Head of caudate nucleus (tissue), 42 donors: ENCODE results near the gene BTBD2.
A peak's percentile ranks its signal among the peaks of the same experiment; 100 is the strongest.

Experiments
- DNase-seq, 42 donors: peaks; one replicate each; pipeline versions ENCODE4 v3.0.0 to v3.0.0-alpha.2; 2020 to 2021; ENCODE audit warnings: mixed read lengths in 7 of 42
- intact Hi-C: fragments of 100-400 bp; cut with DNase I; formaldehyde crosslinking; loops from one replicate; pipeline ENCODE4 v1.15.0; 2022

The BTBD2 gene

DNA sequence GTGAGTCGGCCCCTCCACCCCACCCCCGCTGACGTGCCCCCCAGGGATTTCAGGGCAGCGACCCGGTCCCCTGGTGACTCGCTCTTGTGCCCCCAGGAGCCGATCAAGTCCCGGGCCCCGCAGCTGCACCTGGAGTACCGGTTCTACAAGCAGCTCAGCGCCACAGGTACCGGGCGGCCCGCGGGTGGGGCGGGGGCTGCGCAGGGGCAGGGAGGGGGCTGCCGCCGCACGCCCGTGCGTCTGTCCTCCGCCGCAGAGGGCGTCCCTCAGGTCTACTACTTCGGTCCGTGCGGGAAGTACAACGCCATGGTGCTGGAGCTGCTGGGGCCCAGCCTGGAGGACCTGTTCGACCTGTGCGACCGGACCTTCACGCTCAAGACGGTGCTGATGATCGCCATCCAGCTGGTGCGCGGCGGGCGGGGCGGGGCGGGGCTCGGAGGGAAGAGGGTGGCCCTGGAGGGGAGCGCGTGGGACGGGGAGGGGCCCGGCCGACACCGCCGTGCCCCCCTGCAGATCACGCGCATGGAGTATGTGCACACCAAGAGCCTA is 37.1 kb downstream of the BTBD2 start:
- intact Hi-C loops, result no loop called here

DNA sequence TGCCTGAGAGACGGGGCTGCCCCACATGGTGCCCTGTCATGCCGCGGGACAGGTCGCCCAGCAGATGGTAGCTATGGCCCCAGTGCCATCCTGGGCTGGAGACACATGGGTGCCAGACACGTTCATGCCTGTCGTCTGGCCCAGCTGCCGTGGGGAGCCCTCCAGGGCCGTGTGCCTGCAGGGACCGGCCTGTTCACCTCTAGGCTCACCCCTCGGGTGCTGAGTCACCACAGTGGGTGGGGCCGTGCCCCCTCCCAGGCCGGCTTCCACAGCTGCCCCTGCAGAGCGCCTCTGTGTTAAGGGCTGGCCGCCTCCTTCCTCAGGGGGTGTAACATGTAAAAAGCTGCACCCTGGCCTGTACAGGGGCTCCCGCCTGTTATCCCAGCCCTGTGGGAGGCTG is 38.4 kb downstream of the BTBD2 start:
- intact Hi-C loops, result no loop called here
- DNase-seq, result no peak

More for the DNA sequence above, 37.1 kb downstream of the BTBD2 start:
- no peak for DNase-seq

DNA sequence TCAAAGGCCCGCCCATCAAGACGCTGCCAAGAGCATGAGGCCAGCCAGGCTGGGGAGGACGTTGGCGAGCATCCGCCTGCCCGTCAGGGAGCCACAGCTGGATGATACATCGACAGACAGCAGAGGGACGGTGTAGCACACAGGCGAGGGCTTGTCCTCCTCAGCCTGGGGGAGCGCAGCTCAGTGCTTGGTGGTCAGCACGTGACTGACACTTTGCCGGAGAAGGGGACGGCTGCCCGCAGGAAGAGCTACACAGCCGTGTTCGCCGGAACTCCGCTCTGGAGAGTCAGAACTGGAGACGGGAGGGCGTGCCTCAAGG is 40.4 kb downstream of the BTBD2 start:
- DNase-seq, result peak in 31 of 42 donors; percentile 14 to 76 (median 46)

DNA sequence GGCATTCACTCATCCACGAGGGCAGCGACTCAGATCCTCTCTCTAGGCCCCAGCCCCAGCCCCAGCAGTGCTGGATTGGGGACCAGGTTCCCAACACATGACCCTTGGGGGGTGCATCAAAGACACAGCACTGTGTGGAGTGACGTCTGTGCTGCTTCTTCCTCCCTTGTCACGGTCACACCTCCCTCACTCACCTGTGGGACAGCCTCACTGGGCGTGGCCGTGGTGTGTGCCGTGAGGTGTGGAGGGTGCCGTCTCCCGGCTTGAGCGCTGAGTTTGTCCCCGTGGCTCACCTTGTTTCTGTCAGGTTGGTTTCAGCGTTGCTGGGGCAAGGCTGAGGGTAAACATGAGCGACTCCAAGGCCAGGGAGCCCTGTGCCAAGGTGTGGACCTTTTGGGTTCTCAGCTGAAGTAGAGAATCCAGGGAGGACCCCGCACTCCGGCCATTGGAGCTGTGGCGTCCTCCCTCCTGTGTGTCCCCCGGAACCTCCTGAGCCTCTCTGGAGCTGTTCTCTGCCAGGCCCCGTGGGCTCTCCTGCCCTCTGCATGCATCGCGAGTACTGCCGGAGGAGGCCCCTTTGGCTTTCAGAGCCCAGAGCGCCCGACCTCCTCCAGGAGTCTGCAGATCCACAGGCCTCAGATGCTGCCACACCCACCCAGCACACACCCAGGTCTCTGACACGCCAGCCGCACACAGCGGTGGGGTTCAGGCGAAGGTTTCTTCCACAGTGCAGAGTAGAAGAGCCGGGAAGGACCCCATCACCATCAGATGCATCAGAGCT is 40.9 kb downstream of the BTBD2 start:
- intact Hi-C loops, result no loop called here
- DNase-seq, result no peak

More for the DNA sequence above, 40.4 kb downstream of the BTBD2 start:
- intact Hi-C loops, result no loop called here

DNA sequence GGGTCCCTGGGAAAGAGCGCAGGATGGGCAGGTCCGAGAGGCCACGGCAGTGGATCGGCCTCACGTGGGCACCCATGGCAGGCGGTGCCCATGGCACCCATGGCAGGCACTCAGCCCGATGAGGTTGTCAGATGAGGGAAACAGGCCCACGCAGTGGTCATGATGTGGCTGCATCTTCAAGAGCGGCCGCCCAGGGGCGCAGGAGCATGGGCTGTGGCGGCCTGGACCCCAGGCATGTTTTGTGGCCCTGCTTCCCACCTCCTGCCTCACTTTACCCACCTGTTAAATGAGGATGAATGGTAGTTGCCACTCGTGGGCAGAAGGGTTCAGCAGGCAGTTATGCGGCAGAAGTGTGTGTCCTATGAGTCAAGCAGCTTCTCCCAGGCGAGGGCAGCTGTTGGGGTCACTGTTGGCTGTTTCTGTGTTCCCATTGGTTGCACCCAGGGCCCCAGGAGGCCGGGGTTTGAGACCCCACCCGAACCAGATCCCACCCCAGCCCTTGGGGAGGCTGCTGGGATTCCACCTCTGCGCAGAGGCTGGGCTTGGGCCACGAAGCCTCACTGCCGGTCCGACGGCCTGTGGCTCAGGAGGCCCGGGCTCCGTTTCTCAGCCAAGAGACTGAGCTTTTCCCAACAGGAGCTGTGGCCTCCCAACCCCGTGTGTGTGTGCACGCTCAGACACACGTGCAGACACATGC is 44.6 kb downstream of the BTBD2 start:
- DNase-seq, result no peak
- intact Hi-C loops, result no loop called here

DNA sequence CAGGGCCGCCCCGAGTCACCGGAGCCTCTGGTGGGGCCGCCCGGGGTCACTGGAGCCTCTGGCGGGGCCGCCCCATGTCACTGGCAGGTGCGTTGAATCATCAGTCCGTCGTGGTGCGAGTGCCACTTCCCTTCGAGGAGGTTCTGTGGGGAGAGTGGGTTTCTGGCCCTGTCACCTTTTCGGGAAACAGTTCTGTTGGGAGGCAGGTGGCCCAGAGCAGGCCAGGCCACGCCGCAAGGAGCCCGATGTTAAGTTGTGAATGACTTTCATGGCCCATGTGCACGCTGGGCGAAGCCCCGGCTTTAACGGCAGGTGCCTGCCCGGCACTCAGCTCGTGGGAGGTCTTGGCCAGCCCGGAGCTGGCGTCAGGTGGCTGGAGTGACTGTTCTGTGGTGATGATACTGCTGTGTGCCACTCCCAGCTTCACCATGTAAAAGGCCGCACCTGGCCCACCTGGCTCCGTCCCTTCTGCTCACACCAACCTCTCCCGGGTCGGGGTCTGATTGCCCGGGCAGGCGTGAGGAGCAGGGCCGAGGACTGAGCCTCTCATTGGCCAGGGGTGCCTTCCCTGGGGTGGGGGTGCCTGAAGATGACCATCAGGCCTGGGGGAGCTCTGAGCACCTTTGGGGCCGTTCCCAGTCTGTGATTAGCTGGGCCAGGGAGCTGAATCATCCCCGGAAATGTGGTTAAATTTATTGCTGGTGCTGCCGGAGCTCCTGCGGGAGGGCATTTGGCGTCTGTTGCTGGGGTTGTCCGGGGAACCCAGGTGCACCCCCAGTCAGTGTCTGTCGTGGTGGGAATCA is 45.3 kb downstream of the BTBD2 start:
- intact Hi-C loops, result no loop called here
- no peak for DNase-seq

DNA sequence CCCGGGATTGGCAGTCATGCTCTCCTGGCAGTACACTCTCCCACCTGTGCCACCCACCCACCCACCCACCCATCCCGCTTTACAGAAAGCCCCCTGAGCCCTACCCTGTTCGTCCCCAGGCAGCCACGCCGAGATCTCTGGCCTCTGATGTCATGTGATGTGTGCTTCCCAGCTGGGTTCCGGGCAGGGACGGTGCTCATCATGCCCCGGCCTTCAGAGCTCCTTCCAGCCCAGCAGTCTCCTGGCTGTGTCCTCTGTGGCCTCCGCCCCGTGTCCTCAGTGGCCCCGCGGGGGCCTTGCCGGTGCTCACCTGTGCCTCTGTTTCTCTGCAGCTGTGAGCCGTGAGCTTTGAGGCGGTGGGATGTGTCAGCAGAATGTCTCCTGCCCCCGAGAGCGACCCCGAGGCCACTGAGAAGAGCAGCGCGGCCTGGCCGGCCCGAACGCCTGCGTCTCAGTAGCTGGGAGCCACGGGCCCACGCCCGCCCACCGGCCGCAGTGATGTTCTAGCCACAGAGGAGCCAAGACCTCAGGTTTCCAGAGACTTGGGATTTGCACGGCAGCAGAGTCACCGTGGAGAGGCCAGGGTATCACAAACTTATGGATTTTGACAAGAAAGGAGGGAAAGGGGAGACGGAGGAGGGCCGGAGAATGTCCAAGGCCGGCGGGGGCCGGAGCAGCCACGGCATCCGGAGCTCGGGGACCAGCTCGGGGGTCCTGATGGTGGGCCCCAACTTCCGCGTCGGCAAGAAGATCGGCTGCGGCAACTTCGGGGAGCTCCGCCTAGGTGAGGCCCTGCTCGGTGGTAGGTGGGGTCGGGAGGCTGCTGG is 46.1 kb downstream of the BTBD2 start:
- intact Hi-C loops, result no loop called here
- DNase-seq, result no peak

DNA sequence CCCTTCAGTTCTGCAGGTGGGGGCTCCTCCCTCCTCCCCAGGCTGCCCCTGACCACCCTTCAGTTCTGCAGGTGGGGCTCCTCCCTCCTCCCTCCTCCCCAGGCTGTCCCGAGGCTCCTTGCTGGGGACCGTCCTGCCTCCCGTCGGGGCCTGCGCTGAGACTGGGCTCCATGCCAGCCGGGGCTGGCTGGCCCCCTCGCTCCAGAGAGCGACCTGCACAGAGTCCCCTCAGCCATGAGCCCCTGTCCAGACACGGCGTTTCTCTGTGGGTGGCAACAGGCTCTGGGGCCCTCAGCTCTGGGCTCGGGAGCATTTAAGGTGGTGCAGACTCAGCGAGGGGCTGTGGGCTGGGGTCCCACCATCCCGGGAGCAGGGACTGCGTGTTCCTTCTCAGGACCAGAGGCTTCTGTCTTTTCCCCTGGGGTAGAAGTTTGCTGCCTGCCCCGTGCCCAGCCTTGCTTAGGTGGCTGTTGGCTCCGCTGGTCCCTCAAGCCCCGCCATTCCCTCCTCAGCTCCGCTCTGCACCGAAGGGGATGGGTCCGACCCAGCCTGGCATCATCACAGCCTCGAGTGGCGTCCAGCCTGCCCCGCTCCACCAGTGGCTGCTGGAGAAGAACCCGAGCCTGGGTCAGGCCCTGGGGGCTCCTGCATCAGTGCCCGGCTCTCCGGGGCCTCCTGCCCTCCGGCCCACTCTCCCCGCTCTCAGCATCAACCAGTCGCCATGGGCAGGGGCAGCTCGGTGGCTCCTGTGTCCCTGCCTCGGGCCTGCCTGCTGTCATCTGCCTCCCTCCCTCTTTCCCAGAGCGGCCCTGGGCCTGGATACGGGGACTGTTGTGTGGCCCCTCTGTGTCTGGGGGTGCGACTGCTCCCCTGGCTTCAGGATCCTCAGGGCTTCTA is 47.0 kb downstream of the BTBD2 start:
- no peak for DNase-seq
- intact Hi-C loops, result no loop called here

DNA sequence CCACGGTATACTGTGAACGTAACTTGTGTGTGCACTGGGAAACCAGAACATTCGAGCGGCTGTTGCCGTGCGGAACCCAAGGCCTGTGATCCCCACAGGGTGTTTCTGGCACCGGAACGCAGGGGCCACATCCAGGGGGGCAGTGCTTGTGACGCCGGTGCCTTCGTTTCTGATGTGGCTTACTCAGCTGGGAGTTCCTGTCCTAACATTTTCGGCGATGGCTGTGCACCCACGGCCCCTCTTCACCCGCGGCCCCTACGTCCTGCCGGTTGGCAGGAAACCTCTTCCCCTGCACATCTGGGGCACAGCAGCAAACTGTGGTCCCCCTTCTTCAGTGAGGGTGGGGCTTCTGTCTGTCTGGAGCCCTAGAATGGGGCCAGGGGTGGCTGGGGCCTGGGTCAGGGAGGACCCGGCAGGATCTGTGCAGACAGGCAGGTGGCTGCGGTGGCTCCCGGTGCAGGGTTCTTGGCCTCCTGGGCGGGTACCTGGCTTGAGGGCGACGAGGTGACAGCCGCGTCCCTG is 48.4 kb downstream of the BTBD2 start:
- no peak for DNase-seq
- intact Hi-C loops, result no loop called here

DNA sequence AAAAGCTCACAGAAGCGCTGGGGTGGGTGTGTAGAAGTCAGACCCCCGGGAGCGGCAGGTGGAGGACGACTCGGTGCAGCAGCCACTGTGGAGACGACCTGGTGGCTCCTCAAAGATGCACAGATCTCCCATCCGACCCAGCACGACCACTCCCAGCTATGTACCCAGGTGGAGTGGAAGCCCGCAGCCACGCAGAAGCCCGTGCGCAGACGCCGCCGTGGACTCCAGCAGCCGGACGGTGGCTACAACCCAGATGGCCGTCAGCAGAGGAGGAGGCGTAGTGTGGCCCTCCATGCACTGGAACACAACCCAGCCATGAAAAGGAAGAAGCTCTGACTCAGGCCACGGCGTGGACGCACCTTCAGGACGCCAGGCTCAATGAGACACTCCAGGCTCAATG is 52.8 kb downstream of the BTBD2 start:
- no peak for DNase-seq
- intact Hi-C loops, result no loop called here

DNA sequence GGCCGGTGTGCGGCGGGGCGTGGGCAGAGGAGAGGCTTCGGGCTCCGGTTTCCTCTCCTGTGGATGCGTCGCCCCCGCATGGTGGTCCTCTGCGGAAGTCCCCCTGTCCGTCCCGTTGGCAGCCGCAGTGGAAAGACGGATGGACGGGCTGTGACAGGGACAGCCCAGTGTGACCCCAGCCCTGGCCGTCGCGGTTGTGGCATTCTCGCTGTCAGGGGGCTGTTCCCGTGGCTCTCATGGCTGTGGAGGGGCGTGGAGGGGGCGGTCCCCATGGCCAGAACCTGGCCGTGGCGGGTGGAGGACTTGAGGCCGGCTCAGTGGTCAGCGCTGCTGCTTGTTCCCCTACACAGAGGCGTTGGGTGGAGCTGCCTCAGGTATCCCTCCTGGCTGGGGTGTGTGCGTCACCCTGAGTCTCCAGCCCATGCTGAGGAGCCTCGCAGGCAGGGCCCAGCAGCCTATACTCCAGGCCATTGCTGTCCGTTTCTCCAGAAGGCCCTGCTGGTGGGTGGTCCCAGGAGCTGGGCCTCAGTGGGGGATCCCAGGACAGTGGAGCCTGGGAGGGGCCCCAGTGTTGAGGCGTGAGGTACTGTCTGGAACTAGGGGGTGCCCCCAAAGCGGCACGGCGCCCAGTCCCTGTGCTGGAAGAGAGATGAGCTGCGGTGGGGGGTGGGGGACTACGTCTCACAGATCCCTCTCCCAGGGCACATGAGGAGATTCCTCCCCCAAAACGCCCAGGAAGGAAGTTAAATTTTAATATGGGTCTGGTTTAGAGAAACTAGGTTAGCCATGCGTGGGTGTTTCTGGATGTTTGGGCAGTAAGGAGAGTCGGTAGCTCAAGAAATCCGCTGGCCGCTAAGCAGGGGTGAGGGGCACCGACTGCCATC is 54.3 kb downstream of the BTBD2 start:
- DNase-seq, result no peak
- intact Hi-C loops, result no loop called here

DNA sequence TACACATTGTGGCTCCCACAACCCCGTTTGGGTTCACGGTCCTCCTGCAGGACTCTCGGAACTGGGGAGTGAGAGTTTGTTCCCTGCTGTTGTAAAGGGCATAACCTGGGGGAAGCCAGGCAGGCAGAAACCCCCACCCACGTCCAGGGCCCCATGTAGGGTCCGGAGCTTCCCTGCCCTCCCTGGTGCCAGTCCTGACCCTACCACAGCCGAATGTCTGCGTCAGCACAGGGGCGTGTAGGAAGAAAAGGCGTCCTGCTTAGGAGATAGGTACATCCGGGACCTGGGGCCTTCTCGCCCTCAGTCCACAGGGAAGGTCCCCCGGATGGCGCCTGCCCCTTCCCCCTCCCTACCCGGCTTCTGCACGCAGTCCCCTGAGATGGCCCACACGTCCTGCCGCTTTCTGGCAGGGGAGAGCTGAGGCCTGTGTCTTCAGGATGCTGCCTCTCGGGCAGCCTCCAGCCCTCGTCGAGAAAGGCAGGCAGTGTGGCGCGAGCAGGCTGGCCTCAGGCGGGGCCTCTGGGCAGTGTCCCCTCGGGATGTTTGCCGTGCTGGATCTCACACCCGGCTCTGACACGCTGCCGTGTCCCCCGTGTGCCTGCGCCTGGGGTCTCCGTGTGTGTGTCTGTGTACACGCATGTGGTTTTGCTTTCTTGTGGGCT is 55.5 kb downstream of the BTBD2 start:
- no peak for DNase-seq

DNA sequence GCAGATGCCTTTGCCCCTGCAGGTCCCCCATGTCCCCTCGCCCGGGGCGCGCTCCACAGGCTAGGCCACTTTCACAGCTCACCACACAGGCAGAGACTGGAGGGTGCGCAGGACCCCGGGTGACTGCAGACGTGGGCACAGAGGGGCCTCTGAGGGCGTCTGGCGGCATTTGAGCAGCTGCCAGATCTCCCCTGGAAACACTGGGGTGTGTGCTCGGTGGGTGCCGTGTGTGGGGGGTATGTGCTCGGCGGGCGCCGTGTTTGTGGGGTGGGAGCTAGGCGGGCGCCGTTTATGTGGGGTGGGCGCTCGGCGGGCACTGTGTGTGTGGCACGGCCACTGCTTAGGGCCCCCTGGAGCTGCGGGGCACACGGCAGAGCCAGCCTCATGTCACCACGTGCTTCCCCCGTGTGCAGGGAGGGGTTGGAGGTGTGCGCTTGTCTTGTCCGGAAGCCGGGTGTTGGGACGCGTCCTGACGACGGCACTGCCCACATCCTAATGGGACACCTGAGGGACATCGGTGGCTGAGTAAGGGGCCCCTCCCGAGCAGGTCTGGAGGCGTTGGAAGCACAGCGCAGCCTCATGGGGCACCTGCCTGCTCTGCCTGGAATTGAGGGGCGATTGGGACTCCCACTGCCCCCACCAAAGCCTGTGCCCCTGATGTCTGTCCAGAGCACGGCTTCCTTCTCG is 57.8 kb downstream of the BTBD2 start:
- no peak for DNase-seq
- intact Hi-C loops, result loop anchor here (10.0 kb wide), 1 partner anchor 57 kb away; the partner anchor contains the start of gene BTBD2

More for the DNA sequence above, 55.5 kb downstream of the BTBD2 start:
- intact Hi-C loops, result loop anchor here (10.0 kb wide), 1 partner anchor 55 kb away; the partner anchor contains the start of gene BTBD2

DNA sequence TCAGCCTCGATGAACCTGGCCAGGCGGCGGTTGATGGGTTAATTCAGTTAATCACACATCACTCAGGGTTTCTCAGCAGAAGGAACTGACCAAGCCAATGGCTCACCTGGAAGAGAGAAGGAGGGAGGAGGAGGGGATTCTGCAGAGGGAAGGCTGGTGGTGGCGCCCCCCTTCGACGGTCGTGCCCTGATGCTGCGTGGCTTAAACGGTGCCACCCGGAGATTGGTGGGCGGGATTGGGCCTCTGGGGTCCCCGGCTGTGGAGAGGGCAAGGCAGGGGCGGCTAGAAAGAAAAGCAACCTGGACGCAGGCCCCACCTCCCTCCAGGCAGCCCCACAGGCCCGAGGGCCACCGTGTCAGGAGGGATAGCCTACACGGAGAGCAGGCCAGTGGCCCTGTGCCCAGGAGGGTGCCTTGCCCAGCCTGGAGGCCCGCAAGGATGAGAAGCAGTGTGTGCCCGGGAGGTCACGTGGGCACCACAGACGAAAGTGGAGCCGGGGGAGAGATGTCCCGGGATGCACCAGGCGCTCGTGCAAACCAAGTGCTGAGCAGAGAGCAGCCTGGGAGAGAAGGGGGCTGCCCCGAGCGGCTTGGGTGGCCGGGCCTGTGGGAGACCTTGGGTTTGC is 58.5 kb downstream of the BTBD2 start:
- intact Hi-C loops, result loop anchor here (10.0 kb wide), 1 partner anchor 58 kb away; the partner anchor contains the start of gene BTBD2
- peak; percentile 72 to 95 (median 89) for DNase-seq

DNA sequence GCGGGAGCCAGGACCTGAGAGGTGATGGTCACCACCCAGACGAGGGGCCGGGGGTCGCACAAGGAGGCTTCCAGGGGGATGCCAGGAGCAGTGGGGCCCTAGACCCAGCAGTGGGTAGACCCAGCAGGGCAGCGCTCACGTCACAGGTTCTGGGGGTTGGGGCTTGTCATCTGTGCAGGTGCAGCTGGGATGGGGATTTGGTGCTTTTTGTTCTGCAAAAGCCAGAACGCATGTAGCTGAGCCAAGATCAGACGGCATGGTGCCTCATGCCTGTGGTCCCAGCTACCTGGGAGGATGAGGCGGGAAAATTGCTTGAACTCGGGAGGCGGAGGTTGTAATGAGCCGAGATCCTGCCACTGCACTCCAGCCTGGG is 59.4 kb downstream of the BTBD2 start:
- peak in 6 of 42 donors; percentile 14 to 49 (median 38) for DNase-seq
- intact Hi-C loops, result loop anchor here (10.0 kb wide), 1 partner anchor 59 kb away; the partner anchor contains the start of gene BTBD2
